Measurements from ENCODE around the gene CASP8AP2. TPM values are rescaled to one million over a fixed set of nuclear protein-coding genes. Genes with fewer than 3 reads are reported as not detected.
"Not testable (repeated sequence)": the region's sequence is repeated elsewhere in the genome, so short reads cannot be mapped to it uniquely, and the experiment has no call there.

The CASP8AP2 gene
- total and polyA plus RNA-seq, 9 donors: 10.3 to 17.4 (median 13.9) TPM

DNA sequence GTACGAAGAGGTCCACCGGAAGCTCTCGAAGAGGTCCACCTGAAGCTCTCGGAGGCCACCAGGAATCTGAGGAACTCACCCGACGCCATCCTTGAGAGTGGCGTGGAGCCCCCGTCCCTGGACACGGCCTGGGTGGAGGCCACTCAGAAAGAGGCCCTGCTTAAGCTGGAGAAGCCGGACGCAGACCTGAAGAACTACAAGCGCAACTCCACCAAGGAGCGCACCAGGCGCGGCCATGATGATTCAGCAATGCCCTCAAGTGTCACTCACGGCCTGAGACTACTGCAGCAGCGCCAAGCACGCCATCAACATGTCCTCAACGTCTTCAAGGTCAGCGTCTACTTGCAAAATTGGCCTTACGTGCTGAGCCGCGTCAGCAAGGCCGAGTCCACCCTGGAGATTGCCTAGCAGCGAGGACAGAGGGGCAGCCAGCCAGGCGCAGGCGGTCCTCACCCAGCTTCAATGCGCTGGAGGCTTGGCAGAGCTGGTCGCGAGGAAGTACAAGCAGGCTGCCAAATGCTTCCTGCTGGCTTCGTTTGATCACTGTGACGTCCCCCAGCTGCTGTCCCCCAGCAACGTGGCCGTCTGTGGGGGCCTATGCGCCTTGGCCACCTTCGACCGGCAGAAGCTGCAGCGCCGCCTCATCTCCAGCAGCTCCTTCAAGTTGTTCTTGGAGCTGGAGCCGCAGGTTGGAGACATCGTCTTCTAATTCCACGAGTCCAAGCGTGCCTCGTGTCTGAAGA is 56.9 kb downstream of the CASP8AP2 start:
- no peaks in the 10 kb centered on the region for H3K36me3 ChIP-seq (ENCODE audit: control insufficient read depth, insufficient read depth, low read length)
- H3K27ac ChIP-seq (ENCODE audit: low read length): no peak overlapping the region
- H3K27me3 ChIP-seq (ENCODE audit: control insufficient read depth, insufficient read depth, low read length): peaks cover 20% of the 10 kb centered on the region
- WGBS (ENCODE audit: insufficient coverage): 86% methylated on average over 44 of the region's 44 CpGs
- no peaks in the 10 kb centered on the region for H3K9me3 ChIP-seq (replicated peaks; ENCODE audit: control insufficient read depth, low read depth, low read length)
- no peak for DNase-seq
- no peaks in the 10 kb centered on the region for H3K4me1 ChIP-seq (ENCODE audit: control insufficient read depth, insufficient read depth, low read length)
- H3K4me3 ChIP-seq (ENCODE audit: low read length): no peak overlapping the region

DNA sequence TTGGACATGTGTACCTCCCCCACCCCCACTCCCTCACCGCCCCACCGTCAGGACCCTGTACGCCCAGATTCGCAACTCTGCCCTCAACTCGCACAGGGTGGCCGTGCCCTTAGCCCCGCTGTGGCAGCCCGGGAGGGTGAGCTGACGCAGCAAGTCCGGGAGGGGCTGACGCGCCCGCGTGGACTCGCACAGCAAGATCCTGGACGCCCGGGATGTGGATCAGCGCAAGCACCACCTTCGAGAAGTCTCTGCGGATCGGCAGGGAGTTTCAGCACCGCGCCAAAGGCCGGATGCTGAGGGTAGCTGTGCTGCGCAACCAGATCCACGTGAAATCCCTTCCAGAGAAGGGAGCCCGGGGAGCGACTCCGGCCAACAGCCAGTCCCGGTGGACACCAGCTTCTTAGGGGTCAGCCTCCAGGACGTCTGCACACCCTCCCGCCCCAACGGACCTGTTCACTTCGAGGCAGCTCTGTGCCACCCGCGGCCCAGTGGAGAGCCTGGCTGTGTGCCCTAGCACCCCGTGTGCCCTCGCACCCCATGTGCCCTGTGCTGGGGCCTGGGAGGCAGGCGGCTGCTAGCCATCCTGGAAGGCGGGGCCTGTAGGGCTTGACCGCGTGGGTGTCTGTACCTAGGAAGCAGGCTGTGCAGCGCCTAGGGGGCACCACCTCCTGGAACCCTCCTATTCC is 57.9 kb downstream of the CASP8AP2 start:
- Histone ChIP-seq H3K9me3 (replicated peaks; ENCODE audit: control insufficient read depth, low read depth, low read length) (no peaks in the 10 kb centered on the region), H3K4me1 (ENCODE audit: control insufficient read depth, insufficient read depth, low read length) (no peaks in the 10 kb centered on the region), H3K27ac (ENCODE audit: low read length) (no peak overlapping the region), H3K36me3 (ENCODE audit: control insufficient read depth, insufficient read depth, low read length) (no peaks in the 10 kb centered on the region), H3K4me3 (ENCODE audit: low read length) (no peak overlapping the region), H3K27me3 (ENCODE audit: control insufficient read depth, insufficient read depth, low read length) (peaks cover 25% of the 10 kb centered on the region)
- WGBS (ENCODE audit: insufficient coverage): 17% methylated on average over 36 of the region's 43 CpGs
- DNase-seq: no peak

DNA sequence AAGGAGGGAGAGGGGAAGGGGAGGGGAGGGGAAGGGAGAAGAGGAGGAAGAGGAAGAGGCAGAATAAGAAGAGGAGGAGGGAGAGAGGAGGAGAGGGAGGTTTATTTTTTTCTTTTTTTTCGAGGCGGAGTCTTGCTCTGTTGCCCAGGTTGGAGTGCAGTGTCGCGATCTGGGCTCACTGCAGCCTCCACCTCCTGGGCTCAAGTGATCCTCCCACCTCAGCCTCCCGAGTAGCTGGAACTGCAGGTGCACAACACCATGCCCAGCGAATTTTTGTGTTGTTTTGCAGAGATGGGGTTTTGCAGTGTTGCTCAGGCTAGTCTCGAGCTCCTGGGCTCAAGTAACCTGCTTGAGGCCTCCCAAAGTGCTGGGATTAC is 58.4 kb downstream of the CASP8AP2 start:
- Histone ChIP-seq H3K27ac (ENCODE audit: low read length) (no peak overlapping the region), H3K4me3 (ENCODE audit: low read length) (no peak overlapping the region), H3K9me3 (replicated peaks; ENCODE audit: control insufficient read depth, low read depth, low read length) (no peaks in the 10 kb centered on the region), H3K27me3 (ENCODE audit: control insufficient read depth, insufficient read depth, low read length) (peaks cover 25% of the 10 kb centered on the region), H3K4me1 (ENCODE audit: control insufficient read depth, insufficient read depth, low read length) (no peaks in the 10 kb centered on the region), H3K36me3 (ENCODE audit: control insufficient read depth, insufficient read depth, low read length) (no peaks in the 10 kb centered on the region)
- no peak for DNase-seq
- WGBS (ENCODE audit: insufficient coverage): no CpG with 5 or more reads among the region's 7 CpGs

DNA sequence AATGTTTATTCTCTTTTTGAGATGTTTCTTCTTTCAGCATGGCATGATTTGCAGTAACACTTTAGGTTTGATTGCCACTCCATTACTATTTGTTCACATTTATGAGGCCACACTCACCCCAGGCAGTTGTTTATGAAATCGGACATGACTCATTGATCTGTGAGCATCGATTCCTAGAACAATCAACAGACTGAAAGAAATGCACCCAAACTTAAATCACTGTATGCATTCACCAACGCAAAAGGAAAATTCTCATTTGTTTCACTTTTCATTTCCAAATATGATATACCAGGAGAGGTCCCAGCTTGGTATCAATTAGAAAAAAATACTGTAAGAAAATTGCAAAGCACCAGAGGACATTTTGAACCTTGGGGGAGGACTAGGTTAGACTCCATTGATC is 59.2 kb downstream of the CASP8AP2 start:
- Histone ChIP-seq H3K4me1 (ENCODE audit: control insufficient read depth, insufficient read depth, low read length) (no peaks in the 10 kb centered on the region), H3K36me3 (ENCODE audit: control insufficient read depth, insufficient read depth, low read length) (no peaks in the 10 kb centered on the region), H3K4me3 (ENCODE audit: low read length) (no peak overlapping the region), H3K9me3 (replicated peaks; ENCODE audit: control insufficient read depth, low read depth, low read length) (no peaks in the 10 kb centered on the region), H3K27me3 (ENCODE audit: control insufficient read depth, insufficient read depth, low read length) (peaks cover 25% of the 10 kb centered on the region), H3K27ac (ENCODE audit: low read length) (no peak overlapping the region)
- WGBS (ENCODE audit: insufficient coverage): no CpG with 5 or more reads among the region's 3 CpGs
- DNase-seq: no peak

DNA sequence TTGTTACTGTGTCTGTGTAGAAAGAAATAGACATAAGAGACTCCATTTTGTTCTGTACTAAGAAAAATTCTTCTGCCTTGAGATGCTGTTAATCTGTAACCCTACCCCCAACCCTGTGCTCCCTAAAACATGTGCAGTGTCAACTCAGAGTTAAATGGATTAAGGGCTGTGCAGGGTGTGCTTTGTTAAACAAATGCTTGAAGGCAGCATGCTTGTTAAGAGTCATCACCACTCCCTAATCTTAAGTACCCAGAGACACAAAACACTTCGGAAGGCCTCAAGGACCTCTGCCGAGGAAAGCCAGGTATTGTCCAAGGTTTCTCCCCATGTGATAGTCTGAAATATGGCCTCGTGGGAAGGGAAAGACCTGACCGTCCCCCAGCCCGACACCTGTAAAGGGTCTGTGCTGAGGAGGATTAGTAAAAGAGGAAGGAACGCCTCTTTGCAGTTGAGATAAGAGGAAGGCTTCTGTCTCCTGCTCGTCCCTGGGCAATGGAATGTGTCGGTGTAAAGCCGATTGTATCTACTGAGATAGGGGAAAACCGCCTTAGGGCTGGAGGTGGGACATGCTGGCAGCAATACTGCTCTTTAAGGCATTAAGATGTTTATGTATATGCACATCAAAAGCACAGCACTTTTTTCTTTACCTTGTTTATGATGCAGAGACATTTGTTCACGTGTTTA is 61.3 kb downstream of the CASP8AP2 start:
- not testable (repeated sequence) for H3K4me3 ChIP-seq (ENCODE audit: low read length); DNase-seq; H3K4me1 ChIP-seq (ENCODE audit: control insufficient read depth, insufficient read depth, low read length); H3K9me3 ChIP-seq (replicated peaks; ENCODE audit: control insufficient read depth, low read depth, low read length); H3K27ac ChIP-seq (ENCODE audit: low read length); H3K36me3 ChIP-seq (ENCODE audit: control insufficient read depth, insufficient read depth, low read length)
- WGBS (ENCODE audit: insufficient coverage): 0% methylated on average over 1 of the region's 11 CpGs
- peaks cover 25% of the 10 kb centered on the region for H3K27me3 ChIP-seq (ENCODE audit: control insufficient read depth, insufficient read depth, low read length)

DNA sequence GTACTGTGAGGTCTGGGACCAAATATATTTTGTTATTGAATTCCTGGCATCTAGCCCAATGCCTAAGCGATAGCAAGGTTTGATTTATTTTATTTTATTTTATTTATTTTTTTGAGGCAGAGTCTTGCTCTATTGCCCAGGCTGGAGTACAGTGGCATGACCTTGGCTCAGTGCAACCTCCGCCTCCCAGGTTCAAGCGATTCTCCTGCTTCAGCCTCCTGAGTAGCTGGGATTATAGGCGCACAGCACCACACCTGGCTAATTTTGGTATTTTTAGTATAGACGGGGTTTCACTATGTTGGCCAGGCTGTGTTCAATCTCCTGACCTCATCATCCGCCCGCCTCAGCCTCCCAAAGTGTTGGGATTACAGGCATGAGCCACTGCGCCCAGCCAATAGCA is 62.9 kb downstream of the CASP8AP2 start:
- not testable (repeated sequence) for H3K27ac ChIP-seq (ENCODE audit: low read length); H3K4me3 ChIP-seq (ENCODE audit: low read length); DNase-seq; H3K36me3 ChIP-seq (ENCODE audit: control insufficient read depth, insufficient read depth, low read length); H3K9me3 ChIP-seq (replicated peaks; ENCODE audit: control insufficient read depth, low read depth, low read length); H3K4me1 ChIP-seq (ENCODE audit: control insufficient read depth, insufficient read depth, low read length)
- WGBS (ENCODE audit: insufficient coverage): 95% methylated on average over 6 of the region's 8 CpGs
- peaks cover 18% of the 10 kb centered on the region for H3K27me3 ChIP-seq (ENCODE audit: control insufficient read depth, insufficient read depth, low read length)

DNA sequence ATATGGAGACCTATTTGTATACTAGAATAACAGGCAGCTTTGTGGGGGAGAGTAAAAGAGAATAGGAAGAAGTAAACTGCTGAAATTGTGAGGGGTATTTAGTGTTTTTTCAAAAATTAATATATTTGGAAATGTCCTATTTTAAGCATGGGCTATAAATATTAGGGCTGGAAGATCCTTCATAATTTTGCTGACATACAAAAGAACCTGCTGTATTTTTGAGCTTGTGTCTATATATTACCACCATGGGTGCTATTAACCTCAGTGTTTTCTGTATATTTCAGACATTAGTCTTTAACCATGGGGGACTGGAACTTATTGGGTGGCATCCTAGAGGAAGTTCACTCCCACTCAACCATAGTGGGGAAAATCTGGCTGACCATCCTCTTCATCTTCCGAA is 64.5 kb downstream of the CASP8AP2 start, which contains the start of gene GJA10:
Gene GJA10, plus strand, starts transcription at position 301 of the 400 bp plus-strand sequence. Its CDS starts 0 bp downstream, at position 301.
- no CpG with 5 or more reads among the region's 1 CpG for WGBS (ENCODE audit: insufficient coverage)
- Histone ChIP-seq H3K4me3 (ENCODE audit: low read length) (no peak within 1 kb of the TSS), H3K9me3 (replicated peaks; ENCODE audit: control insufficient read depth, low read depth, low read length) (no peaks in the 10 kb centered on the region), H3K27me3 (ENCODE audit: control insufficient read depth, insufficient read depth, low read length) (peaks cover 7% of the 10 kb centered on the region), H3K4me1 (ENCODE audit: control insufficient read depth, insufficient read depth, low read length) (no peaks in the 10 kb centered on the region), H3K27ac (ENCODE audit: low read length) (no peak within 1 kb of the TSS), H3K36me3 (ENCODE audit: control insufficient read depth, insufficient read depth, low read length) (no peaks in the 10 kb centered on the region)
- DNase-seq: no peak

DNA sequence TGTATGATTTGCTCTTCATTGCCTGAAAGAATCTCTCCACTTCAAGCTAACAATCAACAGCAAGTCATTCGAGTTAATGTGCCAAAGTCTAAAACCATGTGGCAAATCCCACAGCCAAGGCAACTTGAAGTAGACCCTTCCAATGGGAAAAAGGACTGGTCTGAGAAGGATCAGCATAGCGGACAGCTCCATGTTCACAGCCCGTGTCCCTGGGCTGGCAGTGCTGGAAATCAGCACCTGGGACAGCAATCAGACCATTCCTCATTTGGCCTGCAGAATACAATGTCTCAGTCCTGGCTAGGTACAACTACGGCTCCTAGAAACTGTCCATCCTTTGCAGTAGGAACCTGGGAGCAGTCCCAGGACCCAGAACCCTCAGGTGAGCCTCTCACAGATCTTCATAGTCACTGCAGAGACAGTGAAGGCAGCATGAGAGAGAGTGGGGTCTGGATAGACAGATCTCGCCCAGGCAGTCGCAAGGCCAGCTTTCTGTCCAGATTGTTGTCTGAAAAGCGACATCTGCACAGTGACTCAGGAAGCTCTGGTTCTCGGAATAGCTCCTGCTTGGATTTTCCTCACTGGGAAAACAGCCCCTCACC is 65.7 kb downstream of the CASP8AP2 start:
- Histone ChIP-seq H3K9me3 (replicated peaks; ENCODE audit: control insufficient read depth, low read depth, low read length) (no peaks in the 10 kb centered on the region), H3K4me3 (ENCODE audit: low read length) (no peak overlapping the region), H3K36me3 (ENCODE audit: control insufficient read depth, insufficient read depth, low read length) (no peaks in the 10 kb centered on the region), H3K4me1 (ENCODE audit: control insufficient read depth, insufficient read depth, low read length) (no peaks in the 10 kb centered on the region), H3K27me3 (ENCODE audit: control insufficient read depth, insufficient read depth, low read length) (peaks cover 7% of the 10 kb centered on the region), H3K27ac (ENCODE audit: low read length) (no peak overlapping the region)
- 18% methylated on average over 4 of the region's 8 CpGs for WGBS (ENCODE audit: insufficient coverage)
- DNase-seq: peak; percentile 83

DNA sequence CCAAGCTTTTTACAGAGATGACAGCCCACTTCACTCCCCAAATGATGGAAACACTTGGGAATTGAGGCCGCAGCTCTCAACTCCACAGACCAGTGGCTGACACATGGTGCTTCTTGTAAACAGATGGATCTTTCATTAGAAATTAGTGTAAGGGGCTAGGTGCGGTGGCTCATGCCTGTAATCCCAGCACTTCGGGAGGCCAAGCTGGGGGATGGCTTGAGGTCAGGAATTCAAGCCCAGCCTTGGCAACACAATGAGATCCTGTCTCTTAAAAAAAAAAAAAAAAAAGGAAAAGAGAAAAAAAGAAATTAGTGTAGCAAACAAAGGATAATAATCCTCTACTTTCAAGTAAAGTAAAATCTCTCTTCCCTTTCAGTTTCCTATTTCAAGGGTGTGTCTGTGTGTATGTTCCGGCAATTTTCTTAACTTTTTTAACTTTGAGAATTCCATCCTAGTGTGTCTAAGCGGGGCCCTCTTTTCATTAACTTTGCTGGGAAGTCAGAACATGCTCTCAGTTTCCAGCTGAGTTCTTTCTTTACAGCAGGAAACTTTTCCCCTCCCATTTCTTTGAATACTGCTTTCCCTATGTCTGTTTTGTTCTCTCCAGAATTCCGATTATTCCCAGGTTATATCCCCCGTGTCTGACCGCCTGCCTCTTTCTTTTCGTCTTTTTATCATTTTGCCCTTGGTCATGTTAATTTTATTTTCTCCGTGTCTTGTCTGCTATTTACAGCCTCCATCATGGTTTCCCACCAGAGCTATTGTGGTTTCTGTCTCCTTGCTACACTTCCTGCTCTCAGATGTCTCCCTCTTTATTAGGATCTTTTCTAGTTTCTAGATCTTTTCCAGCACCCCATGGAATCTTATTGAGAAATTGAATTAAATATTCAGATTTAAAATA is 80.6 kb downstream of the CASP8AP2 start:
- not testable (repeated sequence) for H3K27me3 ChIP-seq (ENCODE audit: control insufficient read depth, insufficient read depth, low read length); H3K27ac ChIP-seq (ENCODE audit: low read length); H3K4me3 ChIP-seq (ENCODE audit: low read length); H3K4me1 ChIP-seq (ENCODE audit: control insufficient read depth, insufficient read depth, low read length); H3K36me3 ChIP-seq (ENCODE audit: control insufficient read depth, insufficient read depth, low read length); DNase-seq; H3K9me3 ChIP-seq (replicated peaks; ENCODE audit: control insufficient read depth, low read depth, low read length)
- 42% methylated on average over 2 of the region's 10 CpGs for WGBS (ENCODE audit: insufficient coverage)
